ENCODE measurements around the gene TMEM53.

Gene TMEM53

DNA sequence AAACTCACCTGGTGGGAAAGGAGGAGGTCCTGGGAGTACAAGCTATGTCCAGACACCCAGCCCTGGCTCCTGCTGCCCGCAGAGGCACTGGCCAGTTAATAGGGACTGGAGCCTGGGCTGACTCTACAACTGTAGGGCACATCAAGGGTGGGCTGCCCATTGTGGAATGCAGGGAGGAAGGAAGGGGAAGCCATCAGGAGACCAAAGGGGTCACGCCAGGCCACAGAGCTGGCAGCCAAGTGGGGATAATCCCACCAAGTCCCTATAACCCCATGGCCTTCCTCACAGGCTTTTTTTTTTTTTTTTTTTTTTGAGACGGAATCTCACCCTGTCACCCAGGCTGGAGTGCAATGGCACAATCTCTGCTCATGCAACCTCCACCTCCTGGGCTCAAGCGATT lies 14.7 kb downstream of the TMEM53 start:
- Histone ChIP-seq H3K27me3 (ENCODE audit: insufficient read depth, poor library complexity, severe bottlenecking) (no peaks in the 10 kb centered on the region), H3K4me1 (ENCODE audit: insufficient read depth, poor library complexity, severe bottlenecking) (no peaks in the 10 kb centered on the region), H3K4me3 (ENCODE audit: severe bottlenecking) (no peak overlapping the region), H3K9me3 (ENCODE audit: severe bottlenecking) (no peaks in the 10 kb centered on the region), H3K36me3 (ENCODE audit: low read depth) (no peaks in the 10 kb centered on the region), H3K27ac (ENCODE audit: poor library complexity, severe bottlenecking) (no peak overlapping the region)
- DNase-seq (ENCODE audit: low spot score) (no peak), ATAC-seq (ENCODE audit: low read depth) (no peak)
- TF ChIP-seq, protein P1, sequence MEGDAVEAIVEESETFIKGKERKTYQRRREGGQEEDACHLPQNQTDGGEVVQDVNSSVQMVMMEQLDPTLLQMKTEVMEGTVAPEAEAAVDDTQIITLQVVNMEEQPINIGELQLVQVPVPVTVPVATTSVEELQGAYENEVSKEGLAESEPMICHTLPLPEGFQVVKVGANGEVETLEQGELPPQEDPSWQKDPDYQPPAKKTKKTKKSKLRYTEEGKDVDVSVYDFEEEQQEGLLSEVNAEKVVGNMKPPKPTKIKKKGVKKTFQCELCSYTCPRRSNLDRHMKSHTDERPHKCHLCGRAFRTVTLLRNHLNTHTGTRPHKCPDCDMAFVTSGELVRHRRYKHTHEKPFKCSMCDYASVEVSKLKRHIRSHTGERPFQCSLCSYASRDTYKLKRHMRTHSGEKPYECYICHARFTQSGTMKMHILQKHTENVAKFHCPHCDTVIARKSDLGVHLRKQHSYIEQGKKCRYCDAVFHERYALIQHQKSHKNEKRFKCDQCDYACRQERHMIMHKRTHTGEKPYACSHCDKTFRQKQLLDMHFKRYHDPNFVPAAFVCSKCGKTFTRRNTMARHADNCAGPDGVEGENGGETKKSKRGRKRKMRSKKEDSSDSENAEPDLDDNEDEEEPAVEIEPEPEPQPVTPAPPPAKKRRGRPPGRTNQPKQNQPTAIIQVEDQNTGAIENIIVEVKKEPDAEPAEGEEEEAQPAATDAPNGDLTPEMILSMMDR (IDR thresholded peaks at IDR 0.05; ENCODE audit: poor library complexity, severe bottlenecking): no peak

DNA sequence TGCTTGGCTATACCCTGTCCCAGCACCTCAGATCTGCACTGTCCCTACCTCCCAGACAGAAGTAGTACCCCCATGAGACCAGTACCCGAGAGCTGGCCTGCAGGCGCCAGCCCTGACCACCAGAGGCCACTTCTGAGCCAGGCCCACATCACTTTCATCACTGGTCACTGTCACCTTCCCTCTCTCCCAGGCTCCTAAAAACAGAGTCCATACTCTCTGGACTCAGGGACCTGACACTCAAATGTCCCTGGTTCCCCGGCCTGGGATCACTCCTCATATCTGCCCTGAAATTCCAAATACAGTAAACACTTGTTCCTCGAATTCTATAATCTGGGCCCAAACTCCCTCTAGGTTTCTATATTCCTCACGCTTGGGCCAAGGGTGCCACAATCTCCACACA lies 18.7 kb downstream of the TMEM53 start:
- Histone ChIP-seq H3K4me1 (ENCODE audit: insufficient read depth, poor library complexity, severe bottlenecking) (no peaks in the 10 kb centered on the region), H3K9me3 (ENCODE audit: severe bottlenecking) (no peaks in the 10 kb centered on the region), H3K36me3 (ENCODE audit: low read depth) (peaks cover 2% of the 10 kb centered on the region; the same call in 1 of the 2 replicates), H3K27ac (ENCODE audit: poor library complexity, severe bottlenecking) (no peak overlapping the region), H3K4me3 (ENCODE audit: severe bottlenecking) (no peak overlapping the region), H3K27me3 (ENCODE audit: insufficient read depth, poor library complexity, severe bottlenecking) (no peaks in the 10 kb centered on the region)
- TF ChIP-seq, protein P1 (IDR thresholded peaks at IDR 0.05; ENCODE audit: poor library complexity, severe bottlenecking): peak; percentile 75
- no peak for ATAC-seq (ENCODE audit: low read depth)
- no peak for DNase-seq (ENCODE audit: low spot score)

DNA sequence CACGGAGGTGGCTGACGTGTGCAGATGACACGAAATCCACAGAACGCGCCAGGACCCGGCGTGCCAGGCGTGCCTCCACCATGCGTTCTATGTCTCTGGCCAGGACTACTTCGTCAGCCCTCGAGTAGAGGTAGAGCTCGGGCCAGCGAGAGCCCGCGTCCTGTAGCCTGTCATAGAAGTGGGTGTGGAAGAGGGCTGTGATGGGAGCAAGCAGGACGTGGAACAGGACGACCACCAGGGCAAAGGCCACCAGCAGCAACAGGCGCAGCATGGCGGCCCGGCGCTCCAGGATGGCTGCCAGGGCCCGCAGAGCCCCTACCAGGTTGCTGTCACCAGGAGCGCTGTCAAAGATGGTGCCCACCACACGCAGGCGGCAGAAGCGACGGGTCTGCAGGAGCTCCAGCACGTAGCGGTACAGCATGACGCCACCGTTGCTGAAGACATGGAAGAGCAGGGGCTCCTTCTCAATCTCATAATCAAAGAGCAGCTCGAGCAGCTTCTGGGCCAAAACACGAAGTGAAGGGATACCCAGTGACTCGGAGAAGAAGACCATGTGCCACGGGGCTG lies 19.6 kb downstream of the TMEM53 start:
- Histone ChIP-seq H3K27me3 (ENCODE audit: insufficient read depth, poor library complexity, severe bottlenecking) (no peaks in the 10 kb centered on the region), H3K27ac (ENCODE audit: poor library complexity, severe bottlenecking) (no peak overlapping the region), H3K36me3 (ENCODE audit: low read depth) (peaks cover 11% of the 10 kb centered on the region; the same call in 1 of the 2 replicates), H3K4me1 (ENCODE audit: insufficient read depth, poor library complexity, severe bottlenecking) (no peaks in the 10 kb centered on the region), H3K4me3 (ENCODE audit: severe bottlenecking) (no peak overlapping the region), H3K9me3 (ENCODE audit: severe bottlenecking) (no peaks in the 10 kb centered on the region)
- ATAC-seq (ENCODE audit: low read depth) (no peak), DNase-seq (ENCODE audit: low spot score) (no peak)
- TF ChIP-seq, protein P1 (IDR thresholded peaks at IDR 0.05; ENCODE audit: poor library complexity, severe bottlenecking): no peak

DNA sequence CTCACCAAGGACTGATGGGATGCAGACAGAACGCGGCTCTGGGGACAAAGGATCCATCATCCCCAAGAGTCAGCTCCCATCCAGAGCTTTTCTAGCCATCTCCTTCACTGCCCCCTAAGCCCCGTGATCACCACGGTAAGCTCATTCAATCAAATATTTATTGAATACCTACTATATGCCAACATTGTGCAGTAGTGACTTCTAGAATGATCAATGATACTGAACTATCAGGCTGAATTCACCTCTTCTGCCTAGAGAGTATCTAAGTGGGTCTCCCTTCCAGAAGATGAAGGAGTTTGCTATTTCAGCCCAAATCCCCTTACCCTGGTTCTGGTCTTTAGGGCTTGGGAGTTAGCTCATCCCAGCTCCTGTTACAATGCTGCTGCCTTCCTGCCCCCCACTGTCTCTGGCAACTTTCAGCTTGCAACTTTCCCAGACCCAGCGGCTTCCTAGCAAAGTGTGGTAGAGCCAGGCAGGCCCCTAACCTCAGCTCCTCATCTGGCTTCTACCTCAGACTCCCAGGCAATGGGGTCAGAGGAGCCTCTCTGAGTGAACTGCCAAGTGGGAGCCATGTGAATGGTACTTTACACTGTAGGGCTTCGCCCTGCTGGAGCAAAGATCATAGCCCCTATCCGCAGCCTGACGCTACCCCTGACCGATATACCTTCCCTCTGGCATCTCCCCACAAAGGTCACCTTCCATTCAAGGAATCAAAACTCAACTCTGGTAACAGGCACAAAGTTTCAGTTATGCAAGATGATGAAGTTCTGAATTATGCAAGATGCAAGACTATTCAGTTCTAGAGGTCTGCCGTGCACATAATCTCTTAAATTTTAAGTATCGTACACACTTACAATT lies 20.9 kb downstream of the TMEM53 start:
- no peak overlapping the region for H3K27ac ChIP-seq (ENCODE audit: poor library complexity, severe bottlenecking)
- no peak for DNase-seq (ENCODE audit: low spot score)
- no peaks in the 10 kb centered on the region for H3K9me3 ChIP-seq (ENCODE audit: severe bottlenecking)
- no peaks in the 10 kb centered on the region for H3K27me3 ChIP-seq (ENCODE audit: insufficient read depth, poor library complexity, severe bottlenecking)
- ATAC-seq (ENCODE audit: low read depth): peak; percentile 5; the same call in 1 of the 3 replicates
- no peaks in the 10 kb centered on the region for H3K4me1 ChIP-seq (ENCODE audit: insufficient read depth, poor library complexity, severe bottlenecking)
- TF ChIP-seq, protein P1 (IDR thresholded peaks at IDR 0.05; ENCODE audit: poor library complexity, severe bottlenecking): peak; percentile 59
- H3K4me3 ChIP-seq (ENCODE audit: severe bottlenecking): no peak overlapping the region
- H3K36me3 ChIP-seq (ENCODE audit: low read depth): peaks cover 23% of the 10 kb centered on the region
